HL-60 (cell line): ENCODE data around the gene GSTO1.

Experiments used
- GABPA ChIP-seq: IDR thresholded peaks from 2 replicates; pipeline ENCODE4 v1.6.1; 2012; ENCODE audit warnings: low read depth
- POLR2AphosphoS5 ChIP-seq: IDR thresholded peaks from 2 replicates; pipeline ENCODE4 v1.6.1; 2012; ENCODE audit warnings: low read depth
- TF ChIP-seq, protein P1 (sequence below): IDR thresholded peaks from one replicate; pipeline ENCODE4 v1.5.1; 2011; ENCODE audit warnings: low read length, control low read depth, inconsistent platforms; ENCODE audit not compliant: insufficient read depth
- TF ChIP-seq, protein P2 (sequence below): IDR thresholded peaks from 2 replicates; pipeline ENCODE4 v1.6.1; 2012; ENCODE audit warnings: low read depth; ENCODE audit not compliant: insufficient replicate concordance

DNA sequence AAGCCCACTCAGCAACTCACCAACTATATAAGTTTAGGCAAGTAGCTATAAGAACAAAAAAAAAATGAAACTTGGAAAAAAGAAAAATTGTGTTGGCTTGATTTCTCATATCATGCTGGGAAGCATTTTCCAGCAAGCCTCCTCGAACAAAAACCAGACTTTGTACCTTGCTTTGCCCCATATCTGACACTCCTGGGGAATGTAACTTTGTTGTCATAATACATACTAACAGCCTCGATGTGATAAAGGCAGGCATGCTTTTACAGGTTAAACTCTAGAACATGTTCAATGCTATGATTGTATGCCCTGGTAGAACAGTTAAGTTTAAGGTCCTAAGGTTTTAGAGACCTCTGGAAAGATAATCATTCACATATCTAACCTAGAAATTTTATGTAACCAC lies 34.2 kb upstream of the GSTO1 start:
- TF ChIP-seq, protein P1, sequence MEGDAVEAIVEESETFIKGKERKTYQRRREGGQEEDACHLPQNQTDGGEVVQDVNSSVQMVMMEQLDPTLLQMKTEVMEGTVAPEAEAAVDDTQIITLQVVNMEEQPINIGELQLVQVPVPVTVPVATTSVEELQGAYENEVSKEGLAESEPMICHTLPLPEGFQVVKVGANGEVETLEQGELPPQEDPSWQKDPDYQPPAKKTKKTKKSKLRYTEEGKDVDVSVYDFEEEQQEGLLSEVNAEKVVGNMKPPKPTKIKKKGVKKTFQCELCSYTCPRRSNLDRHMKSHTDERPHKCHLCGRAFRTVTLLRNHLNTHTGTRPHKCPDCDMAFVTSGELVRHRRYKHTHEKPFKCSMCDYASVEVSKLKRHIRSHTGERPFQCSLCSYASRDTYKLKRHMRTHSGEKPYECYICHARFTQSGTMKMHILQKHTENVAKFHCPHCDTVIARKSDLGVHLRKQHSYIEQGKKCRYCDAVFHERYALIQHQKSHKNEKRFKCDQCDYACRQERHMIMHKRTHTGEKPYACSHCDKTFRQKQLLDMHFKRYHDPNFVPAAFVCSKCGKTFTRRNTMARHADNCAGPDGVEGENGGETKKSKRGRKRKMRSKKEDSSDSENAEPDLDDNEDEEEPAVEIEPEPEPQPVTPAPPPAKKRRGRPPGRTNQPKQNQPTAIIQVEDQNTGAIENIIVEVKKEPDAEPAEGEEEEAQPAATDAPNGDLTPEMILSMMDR = no peak
- TF ChIP-seq, protein P2, sequence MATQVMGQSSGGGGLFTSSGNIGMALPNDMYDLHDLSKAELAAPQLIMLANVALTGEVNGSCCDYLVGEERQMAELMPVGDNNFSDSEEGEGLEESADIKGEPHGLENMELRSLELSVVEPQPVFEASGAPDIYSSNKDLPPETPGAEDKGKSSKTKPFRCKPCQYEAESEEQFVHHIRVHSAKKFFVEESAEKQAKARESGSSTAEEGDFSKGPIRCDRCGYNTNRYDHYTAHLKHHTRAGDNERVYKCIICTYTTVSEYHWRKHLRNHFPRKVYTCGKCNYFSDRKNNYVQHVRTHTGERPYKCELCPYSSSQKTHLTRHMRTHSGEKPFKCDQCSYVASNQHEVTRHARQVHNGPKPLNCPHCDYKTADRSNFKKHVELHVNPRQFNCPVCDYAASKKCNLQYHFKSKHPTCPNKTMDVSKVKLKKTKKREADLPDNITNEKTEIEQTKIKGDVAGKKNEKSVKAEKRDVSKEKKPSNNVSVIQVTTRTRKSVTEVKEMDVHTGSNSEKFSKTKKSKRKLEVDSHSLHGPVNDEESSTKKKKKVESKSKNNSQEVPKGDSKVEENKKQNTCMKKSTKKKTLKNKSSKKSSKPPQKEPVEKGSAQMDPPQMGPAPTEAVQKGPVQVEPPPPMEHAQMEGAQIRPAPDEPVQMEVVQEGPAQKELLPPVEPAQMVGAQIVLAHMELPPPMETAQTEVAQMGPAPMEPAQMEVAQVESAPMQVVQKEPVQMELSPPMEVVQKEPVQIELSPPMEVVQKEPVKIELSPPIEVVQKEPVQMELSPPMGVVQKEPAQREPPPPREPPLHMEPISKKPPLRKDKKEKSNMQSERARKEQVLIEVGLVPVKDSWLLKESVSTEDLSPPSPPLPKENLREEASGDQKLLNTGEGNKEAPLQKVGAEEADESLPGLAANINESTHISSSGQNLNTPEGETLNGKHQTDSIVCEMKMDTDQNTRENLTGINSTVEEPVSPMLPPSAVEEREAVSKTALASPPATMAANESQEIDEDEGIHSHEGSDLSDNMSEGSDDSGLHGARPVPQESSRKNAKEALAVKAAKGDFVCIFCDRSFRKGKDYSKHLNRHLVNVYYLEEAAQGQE = no peak
- TF ChIP-seq GABPA (no peak), POLR2AphosphoS5 (no peak)
